ENCODE data around the gene POU5F1. TPM values are rescaled to one million over a fixed set of nuclear protein-coding genes. Genes with fewer than 3 reads are reported as not detected.

POU5F1 gene
- polyA plus RNA-seq: not detected in 2 replicates

DNA sequence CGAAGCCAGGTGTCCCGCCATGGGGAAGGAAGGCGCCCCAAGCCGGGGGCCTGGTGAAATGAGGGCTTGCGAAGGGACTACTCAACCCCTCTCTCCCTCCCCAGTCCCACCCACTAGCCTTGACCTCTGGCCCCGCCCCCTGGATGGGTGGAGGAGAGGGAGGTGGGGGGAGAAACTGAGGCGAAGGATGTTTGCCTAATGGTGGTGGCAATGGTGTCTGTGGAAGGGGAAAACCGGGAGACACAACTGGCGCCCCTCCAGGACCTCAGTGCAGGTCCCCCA lies at the start of gene POU5F1:
Gene POU5F1, minus strand, starts transcription at position 83 of the 282 bp plus-strand sequence. Its CDS starts 62 bp downstream, at position 21.

DNA sequence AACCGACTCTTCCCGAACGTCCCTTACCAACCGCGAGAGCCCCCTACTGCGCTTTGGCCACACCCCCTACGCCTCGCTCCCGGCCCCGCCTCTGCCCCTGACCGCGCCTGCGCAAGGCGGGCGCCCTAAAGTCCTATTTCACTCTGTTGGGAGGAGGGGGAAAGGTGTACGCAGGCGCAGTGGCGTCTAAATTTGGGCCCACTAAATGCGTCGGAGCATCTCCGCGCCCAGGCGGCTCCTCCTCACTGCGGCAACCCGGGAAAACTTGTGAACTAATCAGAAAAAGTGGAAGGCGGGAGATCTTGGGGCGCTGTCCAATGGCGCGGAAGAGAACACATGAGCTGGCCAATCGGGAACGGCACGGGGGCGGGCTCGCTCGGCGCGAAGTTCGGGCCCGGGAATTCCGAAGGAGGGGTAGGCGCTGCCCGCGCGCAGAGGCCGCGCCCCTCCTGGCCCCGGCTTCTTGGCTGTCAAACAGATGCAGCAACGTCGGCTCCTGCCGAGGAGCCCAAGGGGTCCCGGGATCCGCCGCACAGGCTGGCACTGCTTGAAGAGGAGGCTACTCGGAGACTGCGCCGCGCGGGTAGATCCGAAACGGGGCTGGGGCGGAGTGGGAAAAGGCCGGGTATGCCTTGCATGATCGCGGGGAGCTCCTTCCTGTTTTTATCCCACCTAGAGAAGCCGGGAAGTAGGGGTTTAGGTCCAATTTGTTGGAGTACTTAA lies 12.2 kb downstream of the POU5F1 start, which contains the start of gene TCF19:
Gene TCF19, plus strand, starts transcription at position 450 of the 723 bp plus-strand sequence. CDS start 881 bp downstream, outside the sequence.

DNA sequence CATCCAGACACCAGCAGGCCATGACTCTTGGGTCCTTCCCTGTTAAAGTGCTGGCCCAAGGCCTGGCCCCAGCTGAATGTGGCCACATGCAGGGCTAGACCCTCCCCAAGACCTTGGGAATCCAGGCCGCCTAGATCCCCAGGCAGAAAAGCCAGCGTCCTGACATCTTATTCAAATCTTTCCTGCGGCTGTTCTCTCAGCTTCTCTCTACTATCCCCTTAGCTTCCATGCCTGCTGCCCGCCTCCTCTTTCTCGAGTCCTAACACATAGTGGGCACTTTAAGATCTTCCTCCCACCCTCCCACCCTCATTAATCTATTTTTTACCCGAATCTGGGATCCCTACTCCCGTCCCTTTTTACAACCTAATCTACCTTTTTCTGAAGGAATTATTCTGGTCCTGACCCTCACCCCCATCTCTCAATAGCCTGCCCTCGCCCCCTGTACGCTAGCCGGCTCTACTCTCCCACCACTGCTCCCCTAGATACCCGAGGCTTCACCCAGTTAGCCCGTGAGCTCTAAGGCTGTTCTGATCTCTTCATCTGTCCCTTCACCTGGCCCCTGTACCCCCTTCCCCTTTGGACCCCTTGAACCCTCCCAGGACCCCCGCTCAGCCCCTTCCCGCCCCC lies 12.9 kb downstream of the POU5F1 start, which contains the start of gene CCHCR1:
Gene CCHCR1, minus strand, starts transcription at position 290 of the 627 bp plus-strand sequence. Its CDS starts 202 bp downstream, at position 88.

DNA sequence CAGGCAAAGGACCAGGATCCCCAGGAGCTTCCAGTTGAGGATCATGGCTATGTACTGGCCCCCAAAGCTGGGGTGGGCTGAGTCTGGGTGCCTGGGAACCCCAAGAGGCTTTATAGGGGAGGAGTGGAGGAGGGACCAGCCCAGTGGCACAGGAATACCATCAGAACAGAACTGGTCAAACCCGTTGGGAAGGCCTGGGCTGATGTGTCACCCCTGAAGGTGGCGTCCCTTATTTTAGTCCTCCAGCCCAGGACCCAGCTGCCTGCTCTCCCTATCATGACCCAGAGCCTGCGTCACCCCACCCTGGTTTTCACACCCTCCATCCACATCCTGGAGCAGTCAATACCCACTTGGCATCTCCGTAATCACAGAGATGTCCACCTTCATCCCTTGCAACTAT lies 31.5 kb downstream of the POU5F1 start, which contains the start of gene PSORS1C2:
Gene PSORS1C2, minus strand, starts transcription at position 85 of the 400 bp plus-strand sequence. Its CDS starts 40 bp downstream, at position 45.

DNA sequence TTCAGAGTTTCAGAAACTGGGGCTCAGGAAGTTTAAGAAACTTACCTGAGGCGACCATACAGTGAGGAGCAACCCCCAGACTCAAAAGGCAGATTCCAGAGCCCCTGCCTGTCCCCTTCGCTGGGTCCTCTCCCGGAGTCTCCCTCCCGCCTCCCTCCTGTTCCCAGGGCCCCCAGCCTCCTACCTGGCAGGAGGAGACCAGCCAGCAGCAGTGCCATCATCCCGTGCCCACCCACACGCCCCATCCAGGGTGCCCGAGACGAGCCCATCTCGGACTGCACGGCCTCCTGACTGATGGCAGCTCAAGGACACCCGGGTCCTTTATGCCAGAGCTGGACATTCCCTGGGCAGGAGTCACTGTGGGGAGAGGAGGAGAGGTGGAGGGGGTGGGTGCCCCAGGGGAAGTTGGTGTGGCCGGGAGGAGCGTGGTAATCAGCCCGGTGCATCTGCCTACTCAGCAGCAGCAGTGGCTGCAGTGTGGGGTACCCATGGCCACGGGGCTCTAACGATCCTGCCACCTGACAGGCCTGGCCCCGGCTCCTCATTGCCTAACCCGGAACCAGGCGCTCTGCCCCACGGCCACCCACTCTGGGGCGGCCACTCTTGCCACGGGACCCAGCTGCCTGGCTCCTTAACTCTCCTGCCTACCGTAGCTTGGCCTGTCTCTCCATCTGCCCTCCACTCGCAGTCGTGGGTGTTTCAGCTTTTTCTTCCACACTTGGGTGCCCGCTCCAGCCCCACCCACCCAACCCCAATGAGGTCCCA lies 50.1 kb downstream of the POU5F1 start, which contains the start of gene CDSN:
Gene CDSN, minus strand, starts transcription at position 296 of the 765 bp plus-strand sequence. Its CDS starts 27 bp downstream, at position 269.

DNA sequence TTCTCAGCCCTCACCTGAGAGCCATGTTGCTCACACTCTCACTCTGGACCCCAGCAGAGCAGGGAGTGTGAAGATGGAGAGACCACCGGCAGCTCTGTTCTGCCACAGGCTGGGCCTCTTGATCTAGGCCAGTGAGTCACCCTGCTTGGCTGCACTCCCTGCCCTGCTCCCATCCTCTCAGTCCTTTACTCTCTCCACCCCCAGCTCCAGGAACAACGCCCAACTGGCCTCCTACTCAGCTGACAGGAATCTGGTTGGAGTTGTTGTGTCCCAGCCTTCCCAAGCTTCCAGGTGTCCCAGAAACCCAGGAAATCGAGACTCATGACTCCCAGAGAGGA lies 56.0 kb downstream of the POU5F1 start, which contains the start of gene PSORS1C1:
Gene PSORS1C1, plus strand, starts transcription at position 260 of the 338 bp plus-strand sequence. CDS start 14,833 bp downstream, outside the sequence.

Other genes starting within 250 kb of the POU5F1 start
- not detected in 2 replicates for gene SFTA2, start 238.5 kb downstream of the POU5F1 start, polyA plus RNA-seq
- not detected in 2 replicates for gene MUCL3, start 229.7 kb downstream of the POU5F1 start, polyA plus RNA-seq
- not detected in 2 replicates for gene MUC21, start 187.0 kb downstream of the POU5F1 start, polyA plus RNA-seq
- not detected in 2 replicates for gene MUC22, start 160.2 kb downstream of the POU5F1 start, polyA plus RNA-seq
- gene C6orf15, start 58.1 kb downstream of the POU5F1 start, polyA plus RNA-seq: not detected in 2 replicates
- 3.5 TPM in 1 of 2 replicates, not detected in the other for gene PSORS1C1, start 55.9 kb downstream of the POU5F1 start, polyA plus RNA-seq
- gene CDSN, start 50.2 kb downstream of the POU5F1 start, polyA plus RNA-seq: not detected in 2 replicates
- gene PSORS1C2, start 31.6 kb downstream of the POU5F1 start, polyA plus RNA-seq: not detected in 2 replicates
- gene CCHCR1, start 12.9 kb downstream of the POU5F1 start, polyA plus RNA-seq: 0.52 and 1.4 TPM in 2 replicates
- 0.15 and 0.32 TPM in 2 replicates for gene TCF19, start 12.1 kb downstream of the POU5F1 start, polyA plus RNA-seq
- 10.6 and 18.4 TPM in 2 replicates for gene HLA-C, start 101.4 kb upstream of the POU5F1 start, polyA plus RNA-seq
- 164 and 256 TPM in 2 replicates for gene HLA-B, start 186.5 kb upstream of the POU5F1 start, polyA plus RNA-seq
- gene MICA, start 232.9 kb upstream of the POU5F1 start, polyA plus RNA-seq: 0.32 TPM in 1 of 2 replicates, not detected in the other

Data from Purkinje cell (primary cell).